HTERT RPE-1 (cell line): ENCODE measurements around the gene MAGI1.
"Not testable (repeated sequence)": the region's sequence is repeated elsewhere in the genome, so short reads cannot be mapped to it uniquely, and the experiment has no call there.

Experiments
- in situ Hi-C: fragments of 300-500 bp; cut with MboI; formaldehyde crosslinking; loops from 4 replicates; pipeline ENCODE4 v1.14.3; 2020; ENCODE audit warnings: low sequenced_read_pairs

The MAGI1 gene

GRCh38 chr3:65886391-65886790 is 152.3 kb downstream of the MAGI1 start:
- in situ Hi-C loops = no loop called here

- in situ Hi-C loops = no loop called here
These were observed 154.6 kb downstream of the MAGI1 start for GRCh38 chr3:65884071-65884470.

DNA sequence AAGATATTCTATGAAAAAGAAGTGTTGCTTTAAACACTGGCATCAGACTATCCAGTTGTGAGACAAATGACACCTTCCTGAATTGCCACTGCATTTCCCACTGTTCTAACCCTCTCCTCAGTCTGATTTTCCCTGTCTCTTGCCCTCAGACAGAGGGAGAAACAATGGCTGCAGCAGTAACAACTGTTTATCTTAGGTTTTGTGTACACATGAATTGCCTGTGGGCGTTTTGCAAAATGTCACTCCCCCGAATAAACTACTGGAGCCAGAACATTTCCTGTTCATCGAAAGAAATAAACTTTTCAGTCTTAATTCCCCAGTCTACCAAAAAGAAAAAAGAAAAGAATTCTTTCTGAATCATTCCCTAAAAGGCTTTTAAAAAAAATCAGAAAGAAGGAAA is 155.1 kb downstream of the MAGI1 start:
- in situ Hi-C loops = no loop called here

DNA sequence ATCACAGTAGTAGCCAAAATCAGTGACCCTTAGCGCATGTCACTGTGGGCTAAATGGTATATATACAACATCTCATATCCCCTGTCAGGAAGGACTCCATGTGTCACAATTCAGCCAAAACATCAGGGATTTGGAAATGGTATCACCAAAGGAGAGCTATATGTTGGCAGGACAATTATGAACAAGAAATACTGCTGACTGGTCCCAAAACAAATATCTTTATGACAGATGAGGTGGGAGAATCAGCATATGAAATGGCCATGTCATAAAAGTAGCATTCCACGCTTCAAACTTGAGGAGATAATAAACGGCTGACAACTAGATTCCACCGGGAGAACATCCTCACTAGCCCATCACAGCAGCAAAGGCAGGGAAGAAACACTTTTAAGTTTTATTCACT is 158.4 kb downstream of the MAGI1 start:
- in situ Hi-C loops = no loop called here

GRCh38 chr3:65879372-65879771 is 159.3 kb downstream of the MAGI1 start:
- in situ Hi-C loops = no loop called here

GRCh38 chr3:65878831-65879230 is 159.9 kb downstream of the MAGI1 start:
- in situ Hi-C loops = no loop called here

DNA sequence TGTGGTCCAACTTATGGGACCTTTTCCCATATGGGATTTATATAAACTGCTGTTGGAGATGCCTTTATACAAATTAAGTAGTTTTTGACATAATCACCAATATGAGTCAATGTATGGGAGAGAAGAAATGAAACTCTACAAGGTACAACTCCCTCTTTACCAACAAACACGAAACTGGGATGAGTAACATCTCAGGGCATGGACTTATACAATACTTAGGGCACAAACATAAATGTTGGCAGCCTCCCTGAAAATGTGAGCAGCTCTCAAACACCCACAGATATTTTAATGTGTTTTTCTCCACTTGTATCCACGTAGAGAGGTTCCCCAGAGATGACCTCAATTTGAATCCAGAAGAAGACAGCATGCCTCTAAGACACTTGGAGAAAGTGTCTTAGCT is 161.6 kb downstream of the MAGI1 start:
- in situ Hi-C loops = no loop called here

GRCh38 chr3:65876028-65876420 is 162.7 kb downstream of the MAGI1 start:
- in situ Hi-C loops = no loop called here

DNA sequence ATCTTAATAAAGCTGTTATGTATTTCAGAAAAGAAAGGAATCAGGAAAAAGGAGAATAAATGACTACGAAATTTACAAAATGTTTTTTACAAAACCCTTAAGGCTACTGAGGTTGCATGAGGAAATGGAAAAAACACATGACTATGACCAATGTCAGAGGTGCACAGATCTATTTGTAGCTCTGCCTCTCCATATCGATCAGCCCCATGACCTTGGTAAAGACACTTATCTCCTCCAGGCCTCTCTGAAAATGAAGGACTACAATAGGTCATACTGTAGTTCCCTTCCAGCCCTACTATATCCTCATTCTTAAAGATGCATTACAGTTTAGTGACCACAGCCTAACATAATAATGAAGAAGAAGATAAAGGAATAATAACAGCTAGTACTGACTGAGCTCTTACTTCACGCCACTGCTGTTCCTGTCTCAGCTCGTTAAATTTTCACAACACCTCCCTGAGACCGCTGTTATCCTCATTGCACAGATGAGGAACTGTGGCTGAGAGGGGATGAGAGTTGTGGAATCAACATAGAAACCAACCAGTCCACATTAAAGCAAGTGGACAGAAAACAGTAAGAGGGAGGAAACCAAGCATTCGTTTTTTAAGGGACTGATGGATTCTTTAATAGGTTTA is 163.2 kb downstream of the MAGI1 start:
- in situ Hi-C loops = no loop called here

GRCh38 chr3:65873869-65874268 is 164.8 kb downstream of the MAGI1 start:
- in situ Hi-C loops = no loop called here

DNA sequence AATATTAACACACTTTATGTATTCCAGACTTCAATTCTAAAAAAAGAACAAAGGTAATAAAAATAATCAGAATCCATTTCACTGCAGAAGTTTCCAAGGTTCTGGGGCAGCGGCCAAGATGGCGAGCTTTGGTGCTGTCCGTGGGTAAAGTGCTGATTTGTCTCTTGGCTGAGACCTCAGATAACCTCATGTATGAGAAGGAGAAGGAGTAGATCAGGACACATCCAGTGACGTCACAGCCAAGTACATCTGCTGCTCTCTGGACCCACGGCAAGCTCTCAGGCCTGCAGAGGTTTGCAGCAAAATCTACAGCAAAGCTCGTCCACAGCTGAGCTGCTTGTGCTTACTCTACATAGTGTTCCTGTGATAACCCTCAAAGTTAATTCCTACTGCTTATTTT is 165.7 kb downstream of the MAGI1 start:
- in situ Hi-C loops = no loop called here

DNA sequence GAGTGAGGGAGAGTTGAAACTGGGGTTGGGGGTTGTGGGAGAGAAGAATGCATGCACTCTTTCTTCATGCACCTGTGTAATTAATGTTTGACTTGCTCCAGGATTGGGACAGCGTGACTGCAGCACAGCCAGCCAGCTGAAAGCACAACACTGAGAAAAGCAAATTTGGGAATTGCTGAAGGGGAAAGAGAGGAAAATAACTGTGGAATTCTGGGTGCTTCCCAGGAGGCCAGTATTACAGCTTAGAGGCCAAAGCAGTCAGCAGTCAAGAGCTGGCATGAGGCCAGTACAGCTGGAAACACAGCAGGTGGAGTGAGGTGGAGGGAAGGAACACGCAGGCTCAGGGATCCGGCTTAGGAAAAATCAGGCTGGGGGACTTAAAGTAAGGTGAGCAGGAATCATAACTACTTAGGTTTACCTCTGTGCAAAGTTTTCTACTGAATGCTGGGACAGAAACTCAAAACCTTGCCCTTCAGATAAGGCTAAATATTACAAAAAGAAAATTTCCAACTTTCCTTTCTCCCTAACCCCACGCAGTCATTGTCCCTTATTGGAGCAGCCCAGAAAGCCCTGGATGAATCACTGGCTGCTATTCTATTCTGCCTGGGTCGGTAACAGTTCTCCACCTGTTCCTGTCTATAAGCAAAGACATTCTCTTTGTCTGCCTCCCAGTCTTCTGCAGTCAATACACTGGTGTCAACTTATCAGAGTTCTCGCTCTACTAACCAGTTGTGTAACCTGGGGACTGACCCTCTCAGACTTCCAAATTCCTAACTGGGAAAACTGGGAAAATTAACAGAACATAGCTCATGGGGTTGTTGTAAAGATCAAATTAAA is 167.2 kb downstream of the MAGI1 start:
- in situ Hi-C loops = no loop called here

DNA sequence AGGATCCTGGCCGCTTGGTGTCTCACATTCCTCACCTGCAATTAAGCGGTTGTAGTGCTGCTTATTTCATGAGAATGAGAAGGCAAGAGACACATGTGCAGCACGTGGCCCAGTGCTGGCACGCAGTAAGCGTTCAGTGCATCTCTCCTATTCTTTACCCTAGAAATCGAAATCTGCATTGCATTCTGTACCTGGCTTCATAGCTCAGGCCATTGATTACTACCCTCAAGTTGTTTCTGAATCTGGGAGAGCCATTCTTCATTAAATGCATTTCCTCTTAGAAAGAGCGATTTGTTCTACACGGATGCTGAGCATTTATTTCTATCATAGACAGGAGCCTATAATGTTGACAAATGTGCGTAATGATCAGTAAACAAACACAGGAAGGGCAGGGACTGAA is 168.9 kb downstream of the MAGI1 start:
- in situ Hi-C loops = no loop called here

GRCh38 chr3:65867463-65868210 is 171.1 kb downstream of the MAGI1 start:
- in situ Hi-C loops = no loop called here

GRCh38 chr3:65864357-65864904 is 174.3 kb downstream of the MAGI1 start:
- in situ Hi-C loops = no loop called here

DNA sequence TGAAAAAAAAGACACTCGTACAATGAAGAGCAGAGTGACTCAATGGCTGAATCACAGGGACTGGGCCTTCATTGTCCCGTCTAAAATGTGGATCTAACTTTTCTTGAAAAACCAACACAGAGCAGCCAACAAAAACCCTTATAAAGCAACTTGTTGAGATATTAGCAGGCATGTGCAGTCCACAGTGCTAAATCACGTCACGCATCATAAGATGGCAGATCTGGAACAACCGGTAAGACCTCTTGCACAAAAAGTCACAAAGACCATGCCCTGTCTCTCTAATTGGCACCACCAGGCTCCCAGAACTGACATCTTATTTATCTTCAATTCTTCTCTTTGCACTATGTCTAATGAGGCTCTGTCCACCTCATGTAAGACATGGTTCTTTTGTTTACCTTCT is 177.0 kb downstream of the MAGI1 start:
- in situ Hi-C loops = no loop called here

DNA sequence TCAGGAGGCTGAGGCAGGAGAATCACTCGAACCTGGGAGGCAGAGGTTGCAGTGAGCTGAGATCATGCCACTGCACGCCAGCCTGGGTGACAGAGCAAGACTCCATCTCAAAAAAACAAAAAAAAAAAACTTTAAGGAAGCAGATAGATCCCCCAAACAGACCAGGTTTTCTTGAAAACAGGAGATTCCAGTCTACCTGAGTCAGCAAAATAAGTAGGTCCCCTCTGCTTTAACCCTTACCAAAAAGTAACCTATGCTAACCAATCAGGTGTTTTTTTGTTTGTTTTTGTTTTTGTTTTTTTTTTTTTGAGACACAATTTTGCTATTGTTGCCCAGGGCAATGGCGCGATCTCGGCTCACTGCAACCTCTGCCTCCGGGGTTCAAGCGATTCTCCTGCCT is 179.1 kb downstream of the MAGI1 start:
- in situ Hi-C loops = not testable (repeated sequence)

GRCh38 chr3:65858749-65859148 is 180.0 kb downstream of the MAGI1 start:
- in situ Hi-C loops = no loop called here

GRCh38 chr3:65857327-65857726 is 181.4 kb downstream of the MAGI1 start:
- in situ Hi-C loops = no loop called here

GRCh38 chr3:65856907-65857306 is 181.8 kb downstream of the MAGI1 start:
- in situ Hi-C loops = no loop called here

GRCh38 chr3:65855370-65856100 is 183.2 kb downstream of the MAGI1 start:
- in situ Hi-C loops = no loop called here
